ENCODE measurements around the gene HOXB9.

DNA sequence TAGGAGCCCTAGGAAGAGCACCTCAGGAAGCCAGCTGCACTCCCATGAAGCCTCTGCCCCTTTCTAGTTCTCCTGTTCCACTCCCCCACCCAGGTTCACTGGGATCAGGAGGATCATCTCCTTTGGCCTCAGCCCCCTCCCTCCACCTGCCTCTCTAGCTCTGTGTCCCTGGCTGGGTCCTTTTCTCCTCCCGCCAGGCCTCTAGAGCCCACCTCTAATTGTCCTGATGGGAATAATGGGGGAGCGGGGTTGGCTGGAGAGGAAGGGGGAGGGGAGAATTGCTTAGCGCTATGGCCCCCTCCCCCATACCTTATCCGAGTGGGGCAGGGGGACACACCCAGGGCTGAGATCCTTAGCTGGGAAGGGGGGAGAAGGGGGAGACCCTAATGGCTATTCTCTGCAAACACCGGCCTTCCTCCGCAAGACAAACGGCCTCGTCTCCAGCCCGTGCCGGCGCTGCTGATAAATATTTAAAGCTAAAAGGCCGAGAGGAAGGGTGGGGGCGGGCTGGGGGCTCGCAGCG lies 16.3 kb downstream of the HOXB9 start:
- TF ChIP-seq, protein P1, sequence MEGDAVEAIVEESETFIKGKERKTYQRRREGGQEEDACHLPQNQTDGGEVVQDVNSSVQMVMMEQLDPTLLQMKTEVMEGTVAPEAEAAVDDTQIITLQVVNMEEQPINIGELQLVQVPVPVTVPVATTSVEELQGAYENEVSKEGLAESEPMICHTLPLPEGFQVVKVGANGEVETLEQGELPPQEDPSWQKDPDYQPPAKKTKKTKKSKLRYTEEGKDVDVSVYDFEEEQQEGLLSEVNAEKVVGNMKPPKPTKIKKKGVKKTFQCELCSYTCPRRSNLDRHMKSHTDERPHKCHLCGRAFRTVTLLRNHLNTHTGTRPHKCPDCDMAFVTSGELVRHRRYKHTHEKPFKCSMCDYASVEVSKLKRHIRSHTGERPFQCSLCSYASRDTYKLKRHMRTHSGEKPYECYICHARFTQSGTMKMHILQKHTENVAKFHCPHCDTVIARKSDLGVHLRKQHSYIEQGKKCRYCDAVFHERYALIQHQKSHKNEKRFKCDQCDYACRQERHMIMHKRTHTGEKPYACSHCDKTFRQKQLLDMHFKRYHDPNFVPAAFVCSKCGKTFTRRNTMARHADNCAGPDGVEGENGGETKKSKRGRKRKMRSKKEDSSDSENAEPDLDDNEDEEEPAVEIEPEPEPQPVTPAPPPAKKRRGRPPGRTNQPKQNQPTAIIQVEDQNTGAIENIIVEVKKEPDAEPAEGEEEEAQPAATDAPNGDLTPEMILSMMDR (IDR thresholded peaks at IDR 0.05) = no peak
- no peak for TF ChIP-seq POLR2A (IDR thresholded peaks at IDR 0.05)
